ENCODE data around the gene NRP1. TPM values are rescaled to one million over a fixed set of nuclear protein-coding genes. Genes with fewer than 3 reads are reported as not detected.

NRP1 gene
- polyA plus RNA-seq, 5 donors, result 119 to 173 (median 158) TPM

- no peak for DNase-seq
These were observed 205.1 kb downstream of the NRP1 start for GRCh38 chr10:33129141-33129995.

- DNase-seq, result no peak
These were observed 206.8 kb downstream of the NRP1 start for GRCh38 chr10:33127622-33128021.

All from right lung (tissue), 5 donors.